SU-DHL-6 (cell line): ENCODE measurements around the gene ZNF385C.

ENCODE experiments used
- EZH2phosphoT487 ChIP-seq: fragments of 200-600 bp; sonication (generic), shearing (Covaris generic); conservative IDR thresholded peaks from 2 replicates; pipeline ENCODE4 v1.6.1; 2018; ENCODE audit warnings: mild to moderate bottlenecking, antibody characterized with exemption, low read length, moderate library complexity, mixed read lengths
- TF ChIP-seq, protein P1 (sequence below): fragments of 200-600 bp; sonication (generic); IDR thresholded peaks from one replicate; pipeline ENCODE4 v1.5.1; 2017; ENCODE audit warnings: antibody characterized with exemption, mild to moderate bottlenecking, low read length, moderate library complexity; ENCODE audit not compliant: insufficient read depth, poor library complexity, severe bottlenecking

DNA sequence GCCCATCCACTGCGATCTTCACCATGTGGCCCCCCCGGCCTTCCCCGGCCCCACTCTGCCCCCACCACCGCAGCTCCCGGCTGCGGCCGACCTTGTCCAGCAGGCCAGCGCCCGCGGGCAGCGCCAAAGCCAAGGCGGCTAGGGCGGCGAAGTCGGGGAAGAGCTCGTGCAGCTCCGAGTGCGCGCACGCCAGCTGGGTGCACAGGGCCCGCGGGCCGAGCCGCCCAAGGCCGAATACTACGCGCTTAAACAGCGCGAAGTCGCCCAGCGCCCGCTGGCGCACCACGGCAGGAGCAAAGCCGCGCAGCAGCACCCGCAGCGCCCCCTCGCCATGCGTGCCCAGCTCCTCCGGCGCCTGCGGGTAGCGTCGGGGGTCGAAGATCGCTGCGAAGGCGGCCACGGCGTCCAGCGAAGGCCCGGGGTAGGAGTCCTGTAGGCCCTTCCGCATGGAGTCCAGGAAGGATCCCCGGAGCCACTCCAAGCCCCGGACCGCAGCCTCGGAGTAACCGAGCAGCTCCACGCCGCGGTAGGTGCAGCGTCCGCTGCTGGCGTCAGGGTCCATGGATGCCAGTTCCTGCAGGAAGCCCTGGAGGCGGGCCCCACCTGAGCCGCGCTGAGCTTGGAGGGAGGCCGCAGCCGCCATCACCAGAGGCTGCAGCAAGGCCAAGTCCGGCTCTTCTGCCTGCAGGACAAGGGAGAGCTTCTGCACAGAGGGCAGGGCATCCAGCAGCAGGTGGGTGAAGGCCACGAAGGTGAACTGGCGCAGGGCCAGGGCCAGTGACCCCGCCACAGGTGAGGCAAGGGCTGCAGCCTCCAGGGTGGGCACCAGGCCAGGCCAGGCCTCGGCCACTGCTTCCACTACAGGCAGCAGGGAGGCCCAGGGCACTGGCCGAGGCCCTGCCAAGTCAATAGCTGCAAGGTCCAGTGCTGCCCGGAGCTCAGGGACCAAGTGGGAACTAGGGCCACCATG, 58.2 kb downstream of the ZNF385C start:
- TF ChIP-seq, protein P1, sequence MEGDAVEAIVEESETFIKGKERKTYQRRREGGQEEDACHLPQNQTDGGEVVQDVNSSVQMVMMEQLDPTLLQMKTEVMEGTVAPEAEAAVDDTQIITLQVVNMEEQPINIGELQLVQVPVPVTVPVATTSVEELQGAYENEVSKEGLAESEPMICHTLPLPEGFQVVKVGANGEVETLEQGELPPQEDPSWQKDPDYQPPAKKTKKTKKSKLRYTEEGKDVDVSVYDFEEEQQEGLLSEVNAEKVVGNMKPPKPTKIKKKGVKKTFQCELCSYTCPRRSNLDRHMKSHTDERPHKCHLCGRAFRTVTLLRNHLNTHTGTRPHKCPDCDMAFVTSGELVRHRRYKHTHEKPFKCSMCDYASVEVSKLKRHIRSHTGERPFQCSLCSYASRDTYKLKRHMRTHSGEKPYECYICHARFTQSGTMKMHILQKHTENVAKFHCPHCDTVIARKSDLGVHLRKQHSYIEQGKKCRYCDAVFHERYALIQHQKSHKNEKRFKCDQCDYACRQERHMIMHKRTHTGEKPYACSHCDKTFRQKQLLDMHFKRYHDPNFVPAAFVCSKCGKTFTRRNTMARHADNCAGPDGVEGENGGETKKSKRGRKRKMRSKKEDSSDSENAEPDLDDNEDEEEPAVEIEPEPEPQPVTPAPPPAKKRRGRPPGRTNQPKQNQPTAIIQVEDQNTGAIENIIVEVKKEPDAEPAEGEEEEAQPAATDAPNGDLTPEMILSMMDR: no peak
- TF ChIP-seq EZH2phosphoT487: no peak
